WTC11 (cell line): Measurements from ENCODE around the gene OGN.

ENCODE experiments used
- ATF2 ChIP-seq: sonication (generic); formaldehyde crosslinking; IDR thresholded peaks from 2 replicates; pipeline ENCODE4 v1.8.1; 2022; ENCODE audit warnings: low read depth, missing genetic modification reagents, borderline replicate concordance
- CTCF ChIP-seq: fragments of 200-600 bp; IDR thresholded peaks from 2 replicates; pipeline ENCODE4 v1.8.0; 2022; ENCODE audit warnings: antibody characterized with exemption
- E2F1 ChIP-seq: sonication (generic); formaldehyde crosslinking; IDR thresholded peaks from 2 replicates; pipeline ENCODE4 v1.8.0; 2022; ENCODE audit warnings: mild to moderate bottlenecking, missing genetic modification reagents
- ETV6 ChIP-seq: sonication (generic); formaldehyde crosslinking; IDR thresholded peaks from 2 replicates; pipeline ENCODE4 v1.8.1; 2022; ENCODE audit warnings: mild to moderate bottlenecking, missing genetic modification reagents
- FOXP4 ChIP-seq: sonication (generic); formaldehyde crosslinking; IDR thresholded peaks from 2 replicates; pipeline ENCODE4 v1.8.0; 2022; ENCODE audit warnings: mild to moderate bottlenecking, missing genetic modification reagents
- HMGA2 ChIP-seq: fragments of 250-450 bp; sonication (Bioruptor Pico); IDR thresholded peaks from 2 replicates; pipeline ENCODE4 v1.4.0; 2021; ENCODE audit warnings: mild to moderate bottlenecking, moderate library complexity
- MAX ChIP-seq: sonication (generic); formaldehyde crosslinking; IDR thresholded peaks from 2 replicates; pipeline ENCODE4 v1.8.0; 2022; ENCODE audit warnings: mild to moderate bottlenecking, missing genetic modification reagents
- NR1H2 ChIP-seq: sonication (generic); formaldehyde crosslinking; IDR thresholded peaks from 2 replicates; pipeline ENCODE4 v1.9.0; 2021; ENCODE audit warnings: mild to moderate bottlenecking, moderate library complexity, missing genetic modification reagents
- NR2C2 ChIP-seq: sonication (generic); formaldehyde crosslinking; IDR thresholded peaks from 2 replicates; pipeline ENCODE4 v1.8.0; 2022; ENCODE audit warnings: mild to moderate bottlenecking, missing genetic modification reagents
- USF2 ChIP-seq: sonication (generic); formaldehyde crosslinking; IDR thresholded peaks from 2 replicates; pipeline ENCODE4 v1.8.1; 2023; ENCODE audit warnings: mild to moderate bottlenecking, missing genetic modification reagents, moderate library complexity

GRCh38 chr9:92406477-92406876 lies 2.1 kb upstream of the OGN start:
- TF ChIP-seq CTCF: no peak
- TF ChIP-seq ATF2: no peak
- no peak for TF ChIP-seq MAX (CRISPR knock-in tag)
- no peak for TF ChIP-seq USF2 (CRISPR knock-in tag)
- no peak for TF ChIP-seq HMGA2 (CRISPR knock-in tag)
- TF ChIP-seq NR2C2 (CRISPR knock-in tag): no peak
- no peak for TF ChIP-seq FOXP4
- no peak for TF ChIP-seq NR1H2
- TF ChIP-seq E2F1 (CRISPR knock-in tag): no peak
- TF ChIP-seq ETV6 (CRISPR knock-in tag): no peak
